ENCODE results near the gene JAK1.

Gene JAK1

GRCh38 chr1:64890699-64891447, 75.5 kb downstream of the JAK1 start:
- TF ChIP-seq YY1 (IDR thresholded peaks at IDR 0.05; ENCODE audit: low read depth) (no peak), USF1 (IDR thresholded peaks at IDR 0.05) (no peak), EGR1 (IDR thresholded peaks at IDR 0.05) (no peak), CEBPB (IDR thresholded peaks at IDR 0.05) (no peak), REST (IDR thresholded peaks at IDR 0.05; ENCODE audit: low read depth) (no peak), NFIC (IDR thresholded peaks at IDR 0.05) (no peak), TEAD4 (IDR thresholded peaks at IDR 0.05) (no peak), TCF12 (IDR thresholded peaks at IDR 0.05; ENCODE audit: low read depth) (no peak), EP300 (IDR thresholded peaks at IDR 0.05; ENCODE audit: borderline replicate concordance) (no peak), CREB1 (IDR thresholded peaks at IDR 0.05; ENCODE audit: low read depth) (no peak), ZBTB7A (IDR thresholded peaks at IDR 0.05; ENCODE audit: low read depth) (no peak), FOXM1 (IDR thresholded peaks at IDR 0.05; ENCODE audit: borderline replicate concordance, low read depth) (no peak), MAX (IDR thresholded peaks at IDR 0.05) (no peak), TAF1 (IDR thresholded peaks at IDR 0.05; ENCODE audit: low read depth) (no peak), RAD21 (IDR thresholded peaks at IDR 0.05; ENCODE audit: low read depth) (no peak)

- TF ChIP-seq ZBTB7A (IDR thresholded peaks at IDR 0.05; ENCODE audit: low read depth) (no peak), TCF12 (IDR thresholded peaks at IDR 0.05; ENCODE audit: low read depth) (no peak), CEBPB (IDR thresholded peaks at IDR 0.05) (no peak), YY1 (IDR thresholded peaks at IDR 0.05; ENCODE audit: low read depth) (no peak), TAF1 (IDR thresholded peaks at IDR 0.05; ENCODE audit: low read depth) (no peak), EP300 (IDR thresholded peaks at IDR 0.05; ENCODE audit: borderline replicate concordance) (no peak), RAD21 (IDR thresholded peaks at IDR 0.05; ENCODE audit: low read depth) (no peak), REST (IDR thresholded peaks at IDR 0.05; ENCODE audit: low read depth) (no peak), EGR1 (IDR thresholded peaks at IDR 0.05) (no peak), FOXM1 (IDR thresholded peaks at IDR 0.05; ENCODE audit: borderline replicate concordance, low read depth) (no peak), MAX (IDR thresholded peaks at IDR 0.05) (no peak), USF1 (IDR thresholded peaks at IDR 0.05) (no peak), NFIC (IDR thresholded peaks at IDR 0.05) (no peak), CREB1 (IDR thresholded peaks at IDR 0.05; ENCODE audit: low read depth) (no peak), TEAD4 (IDR thresholded peaks at IDR 0.05) (no peak)
Measured at GRCh38 chr1:64887689-64888217, 78.6 kb downstream of the JAK1 start.

- no peak for TF ChIP-seq TAF1 (IDR thresholded peaks at IDR 0.05; ENCODE audit: low read depth)
- no peak for TF ChIP-seq RAD21 (IDR thresholded peaks at IDR 0.05; ENCODE audit: low read depth)
- TF ChIP-seq CEBPB (IDR thresholded peaks at IDR 0.05) = no peak
- TF ChIP-seq YY1 (IDR thresholded peaks at IDR 0.05; ENCODE audit: low read depth) = no peak
- no peak for TF ChIP-seq MAX (IDR thresholded peaks at IDR 0.05)
- TF ChIP-seq REST (IDR thresholded peaks at IDR 0.05; ENCODE audit: low read depth) = no peak
- no peak for TF ChIP-seq NFIC (IDR thresholded peaks at IDR 0.05)
- no peak for TF ChIP-seq USF1 (IDR thresholded peaks at IDR 0.05)
Measured at GRCh38 chr1:64886877-64887276, 79.5 kb downstream of the JAK1 start.

Measured in Ishikawa (cell line).